CD4-positive, alpha-beta T cell treated with Interleukin-17A for 4 hours (primary cell): Measurements from ENCODE around the gene GPR160.
A peak's percentile ranks its signal among the peaks of the same experiment; 100 is the strongest.

Source experiments
- DNase-seq: peaks from one replicate; pipeline ENCODE4 v3.0.0-alpha.2; 2020; ENCODE audit warnings: mixed read lengths

GPR160 gene

GRCh38 chr3:170033489-170033888 lies 4.3 kb upstream of the GPR160 start:
- peak; percentile 69 for DNase-seq

GRCh38 chr3:170038434-170039110 lies 777 bp downstream of the GPR160 start:
- DNase-seq: peak; percentile 59

GRCh38 chr3:170040418-170040817 lies 2.6 kb downstream of the GPR160 start:
- no peak for DNase-seq

GRCh38 chr3:170043506-170043905 lies 5.7 kb downstream of the GPR160 start:
- DNase-seq: no peak

- no peak for DNase-seq
These were observed 6.5 kb downstream of the GPR160 start for GRCh38 chr3:170044271-170044670.

GRCh38 chr3:170044795-170045244 lies 7.0 kb downstream of the GPR160 start:
- no peak for DNase-seq

GRCh38 chr3:170046269-170047132 lies 8.7 kb downstream of the GPR160 start:
- no peak for DNase-seq

- no peak for DNase-seq
These were observed 9.3 kb downstream of the GPR160 start for GRCh38 chr3:170047133-170047404.

GRCh38 chr3:170049146-170050000 lies 11.6 kb downstream of the GPR160 start:
- DNase-seq: no peak

GRCh38 chr3:170050753-170051152 lies 13.0 kb downstream of the GPR160 start:
- no peak for DNase-seq

- no peak for DNase-seq
These were observed 14.6 kb downstream of the GPR160 start for GRCh38 chr3:170052398-170052797.

GRCh38 chr3:170054204-170054603 lies 16.4 kb downstream of the GPR160 start:
- DNase-seq: no peak

GRCh38 chr3:170055209-170055608 lies 17.4 kb downstream of the GPR160 start:
- no peak for DNase-seq

- no peak for DNase-seq
These were observed 19.1 kb downstream of the GPR160 start for GRCh38 chr3:170056710-170057454.

GRCh38 chr3:170057550-170057949 lies 19.8 kb downstream of the GPR160 start:
- no peak for DNase-seq

GRCh38 chr3:170058127-170058526 lies 20.3 kb downstream of the GPR160 start:
- DNase-seq: no peak

- no peak for DNase-seq
These were observed 21.7 kb downstream of the GPR160 start for GRCh38 chr3:170059447-170059846.

GRCh38 chr3:170062068-170062467 lies 24.3 kb downstream of the GPR160 start:
- no peak for DNase-seq

- DNase-seq: no peak
These were observed 25.0 kb downstream of the GPR160 start for GRCh38 chr3:170062769-170063168.

GRCh38 chr3:170063691-170064090 lies 25.9 kb downstream of the GPR160 start:
- DNase-seq: no peak

GRCh38 chr3:170064108-170064507 lies 26.3 kb downstream of the GPR160 start:
- DNase-seq: no peak

- no peak for DNase-seq
These were observed 37.8 kb downstream of the GPR160 start for GRCh38 chr3:170075441-170076091.
